DMS53 (cell line): ENCODE results near the gene HTRA3.

Experiments used
- DNase-seq: peaks from one replicate; lab custom pipeline; 2025; lab: John Stamatoyannopoulos, UW

Gene HTRA3

DNA sequence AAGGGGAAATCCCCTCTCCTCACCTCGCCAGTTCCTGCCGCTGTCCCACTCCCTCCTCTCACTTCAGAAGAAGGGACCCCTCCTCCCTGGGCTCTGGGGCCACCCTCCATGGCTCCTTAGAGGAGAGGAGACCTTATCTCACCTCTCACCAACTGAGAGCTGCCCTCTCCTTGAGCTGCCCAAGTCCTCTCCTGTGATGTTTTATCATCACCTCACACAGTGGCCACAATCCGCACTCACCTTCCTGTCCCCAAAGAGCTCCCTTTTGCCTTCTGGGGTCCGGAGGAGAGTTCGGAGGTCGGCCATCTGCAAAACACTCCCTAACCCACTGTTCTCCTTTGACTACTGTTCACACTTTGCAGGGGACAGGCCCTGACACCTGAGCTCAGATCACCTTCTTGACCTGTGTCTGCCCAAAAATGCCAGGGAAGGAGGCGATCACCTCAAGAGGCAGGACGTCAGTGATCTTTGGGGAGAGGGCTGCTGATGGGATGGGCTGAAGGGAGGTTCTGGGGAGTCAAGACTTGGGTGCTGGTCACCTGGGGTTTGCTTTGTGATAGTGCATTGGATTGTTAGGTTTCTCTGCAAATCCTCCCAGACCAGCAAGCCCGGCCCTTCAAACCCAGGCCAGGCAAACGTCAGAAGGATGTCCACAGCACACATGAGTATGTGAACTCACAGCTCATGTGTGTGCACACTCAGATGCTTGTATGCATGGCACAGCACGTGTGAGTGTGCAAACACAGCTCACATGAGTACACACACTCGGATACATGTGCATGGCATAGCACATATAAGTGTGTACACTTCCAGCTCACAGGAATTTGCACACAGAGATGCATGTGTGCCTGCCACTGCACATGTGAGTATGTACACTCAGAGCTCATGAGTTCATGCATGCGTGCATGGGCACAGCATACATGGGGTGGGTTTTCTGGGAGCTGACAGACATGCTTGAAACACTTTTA is 41.8 kb downstream of the HTRA3 start:
- DNase-seq, result no peak

DNA sequence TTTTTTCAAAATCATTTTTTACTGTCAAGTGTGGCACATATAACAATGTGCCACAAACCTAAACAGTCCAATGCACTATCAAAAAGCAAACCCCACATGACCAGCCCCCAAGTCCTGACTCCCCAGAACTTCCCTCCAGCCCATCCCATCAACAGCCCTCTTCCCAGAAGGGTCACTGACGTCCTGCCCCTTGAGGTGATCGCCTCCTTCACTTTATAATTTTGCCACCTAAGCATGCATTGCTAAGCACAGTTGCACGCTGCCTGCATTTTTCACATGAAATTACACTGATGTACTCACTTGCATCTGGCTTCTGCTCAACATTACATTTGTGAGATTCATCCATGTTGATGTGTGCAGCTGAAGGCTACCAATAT is 42.5 kb downstream of the HTRA3 start:
- DNase-seq, result no peak

DNA sequence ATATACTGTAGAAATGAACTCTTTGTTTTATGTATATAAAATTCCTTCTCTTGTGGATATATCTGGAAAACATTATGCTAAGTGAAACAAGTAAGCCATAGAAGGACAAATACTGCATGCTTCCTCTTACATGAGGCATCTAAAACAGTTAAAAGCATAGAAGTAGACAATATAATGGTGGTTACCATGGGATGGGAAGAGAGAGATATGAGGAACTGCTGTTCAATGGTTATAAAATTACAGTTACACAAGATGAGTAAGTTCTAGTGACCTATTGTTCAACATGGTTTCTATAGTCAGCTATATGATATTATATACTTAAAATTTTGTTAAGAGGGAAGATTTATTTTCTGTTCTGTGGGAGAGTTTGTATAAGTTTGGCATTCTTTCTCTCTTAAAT is 43.4 kb downstream of the HTRA3 start:
- no peak for DNase-seq

DNA sequence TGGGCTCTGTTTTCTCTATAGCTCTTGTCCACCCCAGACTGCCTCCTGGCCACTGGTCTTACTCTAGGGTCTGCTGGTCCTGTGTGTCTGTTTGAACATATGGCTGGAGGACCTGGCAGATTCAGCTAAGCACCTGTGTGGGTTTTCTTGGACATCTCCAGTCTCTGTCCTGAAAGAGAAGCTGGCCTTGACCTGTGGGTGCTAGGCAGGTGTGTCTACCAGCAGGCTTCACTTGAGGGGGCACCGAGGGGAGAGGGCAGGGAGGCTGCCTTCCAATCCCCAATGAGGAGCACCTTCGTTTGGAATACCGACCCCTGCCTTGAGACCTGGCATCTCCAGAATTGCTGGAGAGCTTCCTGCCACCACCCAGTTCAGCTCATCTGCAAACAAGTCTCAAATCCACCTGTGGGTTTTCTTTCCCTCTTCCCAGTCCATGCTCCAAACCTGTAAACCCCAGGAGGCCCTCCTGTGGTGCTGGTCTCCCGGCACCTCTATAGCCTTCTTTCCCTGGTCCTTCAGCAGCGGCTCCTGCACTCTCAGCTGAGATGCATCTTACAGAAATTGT is 45.2 kb downstream of the HTRA3 start:
- no peak for DNase-seq

DNA sequence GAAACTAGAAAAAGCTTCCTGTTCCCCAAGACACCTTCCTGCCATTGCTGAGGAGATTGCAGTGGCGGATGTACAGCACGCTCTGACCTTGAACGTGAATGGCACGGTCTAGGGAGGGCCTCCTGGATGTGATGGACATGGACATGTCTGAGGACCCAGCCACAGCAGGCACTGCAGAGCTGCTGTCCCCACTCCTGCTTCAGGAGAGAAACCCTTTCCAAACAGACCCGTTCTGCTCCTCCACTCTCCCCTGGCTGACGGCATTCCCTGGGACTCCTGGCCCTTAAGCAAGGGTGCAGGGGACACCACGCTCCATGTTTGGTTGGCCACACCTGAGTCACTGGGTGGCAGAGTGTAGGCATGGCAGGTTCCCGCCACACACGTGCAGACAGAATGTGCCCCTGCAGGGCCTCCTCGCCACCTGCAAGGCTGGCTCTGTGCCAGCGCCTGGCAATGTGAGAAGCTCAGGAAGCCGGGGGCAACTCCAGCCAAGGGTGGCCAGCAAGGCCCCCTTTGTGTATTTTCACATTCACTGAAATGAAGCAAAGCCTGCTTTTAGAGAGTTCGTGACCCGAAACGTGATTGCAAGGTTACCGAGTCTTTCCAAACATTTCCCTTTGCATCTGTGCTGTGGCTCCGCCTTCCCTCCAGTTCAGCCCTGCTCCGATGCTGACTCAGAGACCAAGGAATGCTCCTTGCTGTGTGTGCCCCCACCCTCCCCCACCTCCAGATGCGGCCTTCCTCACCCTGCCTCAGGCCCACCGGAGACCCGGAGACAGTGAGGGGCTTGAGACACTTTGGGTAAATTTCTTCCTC is 46.1 kb downstream of the HTRA3 start:
- DNase-seq, result peak; percentile 96

DNA sequence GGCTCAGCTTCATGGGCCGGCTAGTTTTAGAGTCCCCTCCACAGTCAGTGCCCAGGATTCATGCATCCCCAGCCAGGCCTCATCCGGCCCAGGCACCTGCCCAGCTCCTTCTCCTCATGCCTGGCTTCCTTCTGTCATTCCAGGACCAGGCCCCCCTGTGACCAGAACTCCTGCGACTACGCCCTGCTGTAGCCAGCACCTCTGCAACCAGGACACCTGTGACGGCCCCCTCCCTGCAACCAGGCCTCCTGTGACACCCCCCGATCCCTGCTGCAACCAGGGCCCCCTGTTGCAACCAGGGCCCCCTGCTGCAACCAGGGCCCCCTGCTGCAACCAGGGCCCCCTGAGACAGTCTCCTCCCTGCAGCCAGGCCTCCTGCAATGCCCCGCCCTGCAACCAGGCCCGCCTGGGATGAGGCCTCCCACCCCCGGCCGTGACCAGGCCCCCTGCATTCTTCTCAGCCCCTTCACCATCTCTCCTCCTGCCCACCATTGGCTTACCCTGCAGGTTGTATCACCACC is 46.8 kb downstream of the HTRA3 start:
- DNase-seq, result no peak

DNA sequence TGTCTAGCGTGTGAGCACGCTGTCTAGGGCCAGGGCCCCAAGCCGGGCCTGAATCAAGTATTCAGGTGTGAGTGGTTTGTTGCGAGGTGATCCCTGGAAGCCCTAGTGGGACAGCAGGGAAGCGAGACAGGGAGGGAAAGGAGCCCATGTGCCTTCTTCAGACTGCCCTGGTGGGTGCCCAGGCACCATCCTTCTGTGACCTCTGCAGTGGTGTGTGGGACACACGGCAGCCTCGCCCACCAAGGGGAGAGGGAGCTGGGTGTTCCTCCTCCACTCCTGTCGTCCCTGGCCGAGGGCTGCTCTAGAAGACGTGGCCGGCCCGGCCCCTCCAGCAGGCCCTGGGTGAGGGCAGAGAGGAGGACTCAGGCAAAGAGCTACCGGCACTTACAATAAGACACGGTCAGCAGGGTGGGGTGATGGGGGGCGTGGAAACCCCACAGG is 47.4 kb downstream of the HTRA3 start:
- no peak for DNase-seq

DNA sequence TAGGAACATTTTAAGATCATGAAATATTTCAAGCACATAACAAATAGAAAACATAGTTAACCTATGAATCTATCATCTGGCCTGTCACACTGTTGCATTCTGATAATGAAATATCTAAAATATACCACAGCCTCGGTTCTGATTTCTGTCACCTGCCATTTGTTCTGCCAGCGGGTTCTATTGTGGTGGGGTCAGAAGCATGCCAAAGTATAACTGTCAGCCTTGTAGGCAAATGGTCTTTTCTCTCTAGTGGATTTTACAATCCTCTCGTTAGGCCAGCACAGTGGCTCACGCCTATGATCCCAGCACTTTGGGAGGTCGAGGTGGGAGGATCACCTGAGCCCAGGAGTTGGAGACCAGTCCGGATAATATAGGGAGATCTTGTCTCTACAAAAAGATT is 47.9 kb downstream of the HTRA3 start:
- no peak for DNase-seq

DNA sequence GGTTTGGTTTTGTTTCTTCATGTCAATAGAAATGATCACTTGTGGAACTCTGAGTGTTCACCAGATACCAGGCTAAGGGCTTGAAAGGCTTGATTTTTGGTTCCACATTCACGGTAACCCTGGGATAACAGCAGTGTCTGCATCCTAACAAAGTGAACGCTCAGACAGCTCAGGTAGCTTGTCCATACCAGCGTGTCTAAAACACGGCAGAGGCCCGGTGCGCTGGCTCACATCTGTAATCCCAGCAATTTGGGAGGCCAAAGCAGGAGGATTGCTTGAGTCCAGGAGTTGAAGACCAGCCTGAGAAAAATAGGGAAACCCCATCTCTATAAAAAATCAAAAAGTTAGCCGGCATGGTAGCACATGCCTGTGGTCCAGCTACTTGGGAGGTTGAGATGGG is 49.0 kb downstream of the HTRA3 start:
- DNase-seq, result no peak

DNA sequence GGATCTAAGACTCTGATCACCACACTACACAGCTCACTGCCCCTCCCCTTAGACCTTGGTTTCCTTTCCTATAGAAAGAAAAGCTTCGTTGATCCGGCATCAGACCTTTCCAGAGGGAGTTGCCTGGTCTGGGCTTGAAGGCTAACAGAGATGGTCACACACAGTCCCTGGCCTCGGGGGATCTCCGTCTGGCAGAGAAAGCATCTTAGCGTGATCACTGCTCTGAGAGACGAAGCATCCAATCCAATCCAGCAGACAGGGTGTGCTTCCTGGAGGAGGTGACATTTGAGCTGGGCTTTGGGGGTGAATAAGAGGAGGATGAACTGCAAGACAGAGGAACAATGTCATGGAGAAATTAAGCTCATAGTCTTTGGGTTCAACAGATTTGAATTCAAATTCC is 49.5 kb downstream of the HTRA3 start:
- no peak for DNase-seq

DNA sequence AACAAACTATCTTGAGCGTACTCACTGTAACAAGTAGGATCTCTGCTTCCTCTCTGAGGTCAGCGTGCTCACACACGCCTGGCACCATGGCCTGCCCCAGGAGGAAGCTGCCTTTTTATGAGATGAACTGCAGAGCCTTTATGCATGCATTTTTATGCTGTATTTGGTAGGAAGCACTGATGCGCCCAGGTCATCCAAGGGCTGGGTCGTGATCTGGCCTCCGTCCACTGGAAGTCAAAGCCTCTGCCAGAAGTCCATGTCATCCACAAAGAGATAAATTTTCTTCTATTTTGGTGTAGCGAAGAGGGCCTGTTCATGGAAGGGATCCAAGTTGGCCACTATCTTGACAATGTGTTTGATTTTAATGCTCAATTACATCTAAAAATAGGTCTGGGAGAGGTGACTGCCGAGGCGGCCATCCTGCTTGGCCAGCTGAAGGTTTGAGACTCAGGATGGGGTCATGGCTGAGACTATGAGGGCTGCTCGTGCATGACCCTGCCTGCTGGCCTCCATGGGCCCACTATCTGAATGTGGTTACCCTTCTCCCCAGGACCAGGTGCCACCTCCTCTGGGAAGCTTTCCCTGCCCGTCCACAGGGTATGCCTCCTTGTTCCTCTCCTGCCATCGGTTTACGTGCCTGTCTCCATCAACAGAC is 50.3 kb downstream of the HTRA3 start:
- DNase-seq, result no peak

DNA sequence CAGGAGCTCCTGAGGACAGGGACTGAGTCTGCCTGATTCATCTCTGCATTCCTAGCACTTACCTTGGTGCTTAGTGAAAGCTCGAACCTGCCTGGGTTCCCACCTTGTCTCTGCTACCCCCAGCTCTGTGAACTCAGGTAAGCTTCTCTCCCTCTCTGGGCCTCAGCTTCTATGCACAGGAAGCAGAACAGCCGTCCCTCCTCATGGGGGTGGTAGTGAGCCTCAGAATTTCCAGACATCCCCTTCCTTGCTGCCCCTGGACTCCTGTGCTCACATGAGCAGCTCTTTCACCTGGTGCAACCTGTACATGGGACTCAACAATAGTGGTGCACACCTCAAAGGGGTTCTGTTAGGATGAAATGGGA is 50.8 kb downstream of the HTRA3 start:
- DNase-seq, result peak; percentile 69

DNA sequence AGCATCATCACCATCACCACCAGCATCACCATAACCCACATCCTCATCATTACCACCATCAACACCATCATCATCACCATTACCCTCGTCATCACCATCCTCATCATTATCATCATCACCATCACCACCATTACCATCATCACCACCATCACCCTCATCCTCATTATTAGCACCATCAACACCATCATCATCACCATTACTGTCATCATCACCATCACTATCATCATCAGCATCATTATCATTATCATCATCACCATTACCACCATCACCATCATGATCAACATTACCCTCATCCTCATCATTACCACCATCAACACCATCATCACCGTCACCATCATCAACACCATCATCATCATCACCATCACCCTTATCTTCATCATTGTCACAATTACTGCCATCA is 51.7 kb downstream of the HTRA3 start:
- no peak for DNase-seq

DNA sequence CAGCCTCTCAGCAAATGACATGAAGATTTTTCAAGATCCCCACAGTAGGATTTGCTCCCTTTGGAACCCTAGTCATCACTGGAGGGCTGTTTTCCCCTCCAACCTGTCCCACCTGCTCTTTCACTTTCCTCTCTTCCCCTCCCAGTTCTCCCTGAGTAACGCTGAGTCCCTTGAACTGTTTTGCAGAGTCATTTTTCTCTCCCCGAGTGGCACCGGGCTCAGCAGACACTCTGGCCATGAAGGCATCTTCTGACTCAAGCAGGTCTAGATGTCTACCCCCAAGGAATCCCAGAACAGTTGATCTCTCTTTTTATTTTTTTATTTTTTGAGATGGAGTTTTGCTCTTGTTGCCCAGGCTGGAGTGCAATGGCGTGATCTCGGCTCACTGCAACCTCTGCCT is 52.2 kb downstream of the HTRA3 start:
- DNase-seq, result no peak

DNA sequence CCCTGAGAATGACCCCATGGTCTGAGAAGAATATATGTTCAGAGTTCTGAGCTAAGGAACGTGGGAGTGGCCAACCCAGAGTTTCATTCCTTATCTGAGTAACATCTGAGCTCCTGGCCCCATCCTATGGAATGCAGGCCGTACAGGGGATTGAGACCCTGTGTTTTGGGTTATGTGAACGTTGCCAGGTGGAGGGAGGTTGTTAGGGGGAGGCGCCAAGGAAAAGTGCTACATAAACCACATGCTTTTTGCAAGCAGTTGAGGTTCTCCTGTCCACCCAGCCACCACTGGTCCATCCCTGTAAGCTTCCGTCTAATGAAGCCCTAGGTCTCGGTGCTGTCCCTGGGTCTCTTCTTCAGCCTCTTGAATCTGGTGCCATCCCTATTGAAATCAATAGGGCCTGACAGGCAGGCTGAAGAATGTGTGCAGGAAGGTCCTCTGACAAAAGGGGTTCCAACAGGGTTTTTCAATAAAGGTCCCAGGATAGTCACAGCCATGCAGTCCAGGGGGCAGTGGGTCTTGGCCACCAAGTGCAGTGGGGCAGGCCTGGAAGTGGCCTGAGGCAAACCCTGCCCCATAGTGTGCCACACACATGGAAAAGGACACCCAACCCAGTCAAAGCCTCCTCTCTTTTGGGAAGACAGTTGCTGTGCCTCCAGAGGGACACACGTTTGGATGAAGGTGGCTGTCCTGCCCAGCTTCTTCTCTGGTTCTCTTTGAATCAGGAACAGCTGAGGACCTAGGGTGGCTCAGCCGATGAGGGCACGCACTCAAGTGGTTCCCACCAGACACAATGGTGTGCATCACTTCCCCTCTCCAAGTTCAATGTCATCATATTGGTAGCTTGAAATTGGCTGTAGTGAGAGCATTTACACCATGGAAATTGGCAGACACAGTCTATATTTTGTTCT is 53.5 kb downstream of the HTRA3 start:
- no peak for DNase-seq

DNA sequence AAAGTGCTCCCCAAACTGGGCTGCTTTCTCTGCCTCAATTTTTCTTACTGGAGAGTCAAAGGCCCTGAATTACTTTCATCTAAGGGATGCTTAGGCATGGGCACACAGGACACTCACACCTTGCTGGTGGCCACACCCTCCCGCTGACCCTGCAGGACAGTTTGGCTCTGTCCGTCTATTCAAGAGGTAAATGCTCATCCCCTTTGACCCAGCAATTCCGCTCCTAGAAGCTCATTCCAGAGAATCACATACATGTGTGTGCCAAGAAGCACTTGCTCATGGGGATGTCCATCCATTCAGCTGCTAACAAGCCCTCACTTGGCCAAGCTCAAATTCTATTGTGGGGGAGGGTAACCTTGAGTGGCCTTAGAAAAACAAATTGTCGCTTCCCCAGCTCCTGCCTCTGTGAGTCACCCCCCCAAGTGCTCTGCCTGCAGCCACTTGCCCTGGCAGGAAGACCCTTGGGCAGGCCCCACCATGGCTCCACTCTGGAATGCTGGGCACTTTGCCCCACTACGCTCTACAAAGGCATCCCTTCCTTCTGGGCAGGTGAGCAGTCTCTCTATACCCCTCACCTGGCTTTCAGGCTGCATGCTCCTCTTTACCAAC is 54.5 kb downstream of the HTRA3 start:
- no peak for DNase-seq

DNA sequence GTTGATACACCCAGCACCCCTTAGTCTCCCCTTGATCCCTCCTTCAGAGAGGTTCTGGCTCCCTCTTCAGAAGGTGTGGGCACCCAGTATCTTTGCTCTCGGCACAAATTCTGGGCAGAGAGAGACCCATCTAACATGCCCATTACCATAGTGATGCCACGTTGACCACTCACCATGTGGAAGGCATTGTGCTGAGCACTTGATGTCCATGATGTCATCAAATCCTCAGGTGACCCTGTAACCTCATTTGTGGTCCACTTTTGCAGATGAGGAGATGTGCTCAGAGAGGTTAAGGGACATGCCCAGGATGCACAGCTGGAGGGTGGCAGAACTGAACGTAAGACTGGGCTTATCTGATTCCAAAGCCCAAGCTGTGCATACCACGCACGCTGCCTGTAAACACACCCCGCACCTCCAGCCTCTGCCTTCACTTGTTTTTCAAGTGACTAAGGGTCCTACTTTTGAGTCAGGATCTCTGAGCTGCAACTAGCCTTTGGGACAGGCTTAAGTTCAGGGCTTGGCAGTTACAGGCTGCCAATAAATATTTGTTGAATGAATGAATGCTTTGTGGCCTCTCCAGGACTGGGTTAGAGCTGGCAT is 55.2 kb downstream of the HTRA3 start:
- no peak for DNase-seq

DNA sequence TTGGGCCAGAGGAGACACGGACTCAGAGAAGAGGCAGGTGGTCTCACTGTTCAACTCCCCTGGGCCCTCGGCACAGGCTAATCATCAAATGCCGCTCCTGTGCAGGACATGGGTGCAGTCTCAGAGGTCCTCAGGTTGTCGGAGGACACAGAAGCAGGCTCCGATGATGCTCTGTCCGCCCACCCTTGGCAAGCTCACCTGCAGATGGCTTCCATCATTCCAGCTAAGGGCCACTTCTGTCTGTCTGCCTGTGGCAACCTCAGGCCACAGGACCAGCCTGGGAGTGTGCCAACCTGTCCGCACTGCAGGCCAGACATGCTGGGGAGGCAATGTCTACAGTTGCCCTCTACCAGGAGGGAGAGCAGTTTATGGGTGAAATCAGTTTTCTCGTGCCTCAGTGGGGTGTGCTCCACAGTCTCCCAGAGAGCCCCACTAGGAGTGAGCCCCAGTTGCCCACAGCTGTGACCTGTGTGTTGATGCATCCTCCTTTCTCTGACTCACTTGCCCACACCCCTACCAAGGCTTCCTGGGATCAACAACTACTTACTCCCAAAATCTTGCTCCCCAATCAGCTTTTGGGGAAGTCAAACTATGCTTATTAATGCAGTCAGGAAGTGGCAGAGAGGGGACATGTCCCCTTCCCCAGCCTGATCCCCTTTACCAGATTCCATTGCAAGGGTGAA is 55.9 kb downstream of the HTRA3 start:
- DNase-seq, result no peak

DNA sequence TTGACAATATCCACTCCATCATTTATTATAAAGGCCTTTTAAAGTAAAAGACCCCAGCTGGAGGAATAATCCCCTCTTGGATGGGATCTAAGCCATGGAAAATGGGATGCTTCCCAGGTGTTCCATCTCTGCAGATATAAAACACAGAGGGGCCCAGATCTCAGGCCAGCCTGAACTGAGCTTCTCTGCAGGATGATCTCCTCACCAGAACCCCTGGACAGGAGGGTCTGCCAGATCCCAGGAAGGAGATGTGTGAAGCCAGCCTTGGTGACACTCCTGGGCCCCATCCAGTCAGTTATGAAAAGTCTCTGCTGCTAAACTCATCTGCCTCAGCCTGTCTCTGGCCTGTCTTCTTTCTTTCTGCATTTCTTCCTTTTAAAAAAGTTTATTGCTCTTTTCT is 56.7 kb downstream of the HTRA3 start:
- DNase-seq, result no peak

DNA sequence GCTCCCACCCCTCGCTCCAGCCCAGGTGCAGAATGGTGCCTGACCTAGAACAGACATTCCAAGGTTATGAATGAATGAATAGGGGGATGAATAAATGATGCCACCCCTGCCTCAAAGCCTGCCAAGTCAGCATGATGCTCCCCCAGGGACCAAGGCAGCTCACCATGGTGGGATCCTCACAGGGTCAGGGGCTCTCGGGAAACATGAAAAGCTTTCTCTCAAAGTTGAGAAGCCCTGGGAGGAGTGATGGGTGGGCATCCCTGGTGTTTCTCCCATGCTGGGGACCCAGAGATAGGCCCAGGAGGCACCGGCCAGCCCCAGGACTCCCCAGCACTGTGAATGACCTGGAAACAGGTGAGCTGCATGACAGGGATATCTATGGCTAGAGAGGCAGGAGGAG is 58.9 kb downstream of the HTRA3 start:
- DNase-seq, result no peak
